ENCODE data around the gene SMG6.

SMG6 gene

GRCh38 chr17:2070241-2071023 lies 233.2 kb downstream of the SMG6 start:
- DNase-seq = peak; percentile 88

GRCh38 chr17:2068519-2069051 lies 235.0 kb downstream of the SMG6 start:
- DNase-seq = peak; percentile 66

- no peak for DNase-seq
Measured at GRCh38 chr17:2068031-2068518, 235.5 kb downstream of the SMG6 start.

GRCh38 chr17:2067608-2068024 lies 236.0 kb downstream of the SMG6 start:
- DNase-seq = no peak

GRCh38 chr17:2067048-2067561 lies 236.5 kb downstream of the SMG6 start:
- no peak for DNase-seq

GRCh38 chr17:2065949-2066400 lies 237.6 kb downstream of the SMG6 start:
- no peak for DNase-seq

- DNase-seq = peak; percentile 80
Measured at GRCh38 chr17:2064980-2065785, 238.4 kb downstream of the SMG6 start.

- DNase-seq = no peak
Measured at GRCh38 chr17:2064520-2064971, 239.0 kb downstream of the SMG6 start.

- DNase-seq = no peak
Measured at GRCh38 chr17:2064147-2064489, 239.5 kb downstream of the SMG6 start.

GRCh38 chr17:2063261-2064146 lies 240.1 kb downstream of the SMG6 start:
- no peak for DNase-seq

GRCh38 chr17:2062571-2063183 lies 240.9 kb downstream of the SMG6 start:
- DNase-seq = no peak

GRCh38 chr17:2061441-2061958 lies 242.1 kb downstream of the SMG6 start:
- no peak for DNase-seq

- no peak for DNase-seq
Measured at GRCh38 chr17:2060681-2061440, 242.7 kb downstream of the SMG6 start.

GRCh38 chr17:2060385-2060658 lies 243.3 kb downstream of the SMG6 start:
- no peak for DNase-seq

GRCh38 chr17:2059547-2060384 lies 243.8 kb downstream of the SMG6 start:
- no peak for DNase-seq

GRCh38 chr17:2058586-2059546 lies 244.7 kb downstream of the SMG6 start:
- peak; percentile 64 for DNase-seq

- DNase-seq = no peak
Measured at GRCh38 chr17:2057760-2058585, 245.6 kb downstream of the SMG6 start.

- no peak for DNase-seq
Measured at GRCh38 chr17:2057175-2057759, 246.3 kb downstream of the SMG6 start.
